ENCODE data around the gene NAV2. TPM values are rescaled to one million over a fixed set of nuclear protein-coding genes. Genes with fewer than 3 reads are reported as not detected.

NAV2 gene
- polyA plus RNA-seq, 1 donor from 2014 or later: 3.0 TPM

DNA sequence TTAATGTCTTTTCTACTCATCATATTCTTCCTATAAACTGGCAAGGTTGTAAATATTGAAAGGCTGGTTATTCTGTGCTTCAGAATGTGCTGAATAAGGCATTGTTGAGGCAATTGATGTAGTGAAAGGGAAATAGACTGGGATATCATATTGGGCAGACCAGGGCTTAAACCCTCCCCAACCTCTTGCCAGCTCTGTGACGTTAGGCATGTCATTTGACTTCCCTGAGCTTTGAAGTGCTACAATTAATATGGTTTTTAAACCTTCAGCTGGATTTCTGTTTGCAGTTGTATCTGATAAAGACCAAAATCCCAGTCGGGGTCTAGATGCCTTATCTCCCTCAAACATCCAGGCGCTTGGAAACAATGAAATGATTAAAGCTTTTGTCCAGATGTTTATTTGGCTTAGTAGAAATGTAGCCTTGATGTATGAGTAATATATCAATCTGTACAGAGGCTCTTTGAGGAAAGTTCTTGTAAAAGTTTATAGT is 239.5 kb downstream of the NAV2 start:
- no peak overlapping the region for H3K4me2 ChIP-seq (ENCODE audit: low read length)
- no peaks in the 10 kb centered on the region for H3K79me2 ChIP-seq (replicated peaks; ENCODE audit: insufficient read depth, low read length)
- no peak overlapping the region for H3K4me3 ChIP-seq (ENCODE audit: low read length)
- no peak for TF ChIP-seq SMC3 (conservative IDR thresholded peaks at IDR 0.05; ENCODE audit: poor library complexity)
- no peaks in the 10 kb centered on the region for H3K27me3 ChIP-seq (ENCODE audit: insufficient read depth, low read depth, low read length)
- no peaks in the 10 kb centered on the region for H3K9me3 ChIP-seq (ENCODE audit: low read length)
- H3K36me3 ChIP-seq (ENCODE audit: insufficient read depth, low read length): no peaks in the 10 kb centered on the region
- no peaks in the 10 kb centered on the region for H4K20me1 ChIP-seq (ENCODE audit: insufficient read depth)
- H3K27ac ChIP-seq (ENCODE audit: low read length): no peak overlapping the region
- no peaks in the 10 kb centered on the region for H3F3A ChIP-seq (ENCODE audit: insufficient read depth, low read length, poor library complexity, severe bottlenecking)
- no peak overlapping the region for H3K9ac ChIP-seq (ENCODE audit: low read length)
- no peak overlapping the region for H2AFZ ChIP-seq (ENCODE audit: low read depth, low read length)
- no peaks in the 10 kb centered on the region for H3K9me2 ChIP-seq (ENCODE audit: insufficient read depth, low read length)

DNA sequence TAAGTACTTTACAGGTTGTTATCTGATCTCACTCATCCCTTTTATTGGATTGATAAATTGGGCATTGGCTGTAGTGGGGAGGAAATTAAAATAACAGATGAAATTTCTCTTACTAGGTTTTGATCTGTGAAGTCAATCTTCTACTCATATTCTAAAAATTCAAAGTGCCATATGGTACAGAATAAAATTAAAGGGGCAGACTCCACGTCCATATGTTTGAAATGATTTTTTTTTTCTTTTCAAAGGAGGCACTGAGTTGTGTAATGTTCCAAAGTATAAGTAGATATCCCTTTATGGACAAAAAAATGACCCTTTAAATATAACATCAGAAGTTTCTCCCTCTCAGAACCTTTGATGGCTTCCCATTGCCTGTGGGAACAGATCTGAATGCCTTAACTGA is 240.3 kb downstream of the NAV2 start:
- Histone ChIP-seq H3K9me3 (ENCODE audit: low read length) (no peaks in the 10 kb centered on the region), H4K20me1 (ENCODE audit: insufficient read depth) (no peaks in the 10 kb centered on the region), H3K27ac (ENCODE audit: low read length) (no peak overlapping the region), H3K9me2 (ENCODE audit: insufficient read depth, low read length) (no peaks in the 10 kb centered on the region), H3F3A (ENCODE audit: insufficient read depth, low read length, poor library complexity, severe bottlenecking) (no peaks in the 10 kb centered on the region), H2AFZ (ENCODE audit: low read depth, low read length) (no peak overlapping the region), H3K27me3 (ENCODE audit: insufficient read depth, low read depth, low read length) (no peaks in the 10 kb centered on the region), H3K4me2 (ENCODE audit: low read length) (no peak overlapping the region), H3K79me2 (replicated peaks; ENCODE audit: insufficient read depth, low read length) (no peaks in the 10 kb centered on the region), H3K9ac (ENCODE audit: low read length) (no peak overlapping the region), H3K36me3 (ENCODE audit: insufficient read depth, low read length) (no peaks in the 10 kb centered on the region), H3K4me3 (ENCODE audit: low read length) (no peak overlapping the region)
- TF ChIP-seq SMC3 (conservative IDR thresholded peaks at IDR 0.05; ENCODE audit: poor library complexity) (no peak), POLR2AphosphoS5 (IDR thresholded peaks at IDR 0.05) (no peak), EP300 (conservative IDR thresholded peaks at IDR 0.05; ENCODE audit: poor library complexity, severe bottlenecking) (no peak), EZH2 (IDR thresholded peaks at IDR 0.05; ENCODE audit: borderline replicate concordance, insufficient read depth, low read length, poor library complexity, severe bottlenecking) (no peak), TAF1 (IDR thresholded peaks at IDR 0.05; ENCODE audit: low read depth) (no peak), RAD21 (conservative IDR thresholded peaks at IDR 0.05) (no peak), MXI1 (conservative IDR thresholded peaks at IDR 0.05; ENCODE audit: poor library complexity, severe bottlenecking) (no peak)
- TF ChIP-seq, protein P1, sequence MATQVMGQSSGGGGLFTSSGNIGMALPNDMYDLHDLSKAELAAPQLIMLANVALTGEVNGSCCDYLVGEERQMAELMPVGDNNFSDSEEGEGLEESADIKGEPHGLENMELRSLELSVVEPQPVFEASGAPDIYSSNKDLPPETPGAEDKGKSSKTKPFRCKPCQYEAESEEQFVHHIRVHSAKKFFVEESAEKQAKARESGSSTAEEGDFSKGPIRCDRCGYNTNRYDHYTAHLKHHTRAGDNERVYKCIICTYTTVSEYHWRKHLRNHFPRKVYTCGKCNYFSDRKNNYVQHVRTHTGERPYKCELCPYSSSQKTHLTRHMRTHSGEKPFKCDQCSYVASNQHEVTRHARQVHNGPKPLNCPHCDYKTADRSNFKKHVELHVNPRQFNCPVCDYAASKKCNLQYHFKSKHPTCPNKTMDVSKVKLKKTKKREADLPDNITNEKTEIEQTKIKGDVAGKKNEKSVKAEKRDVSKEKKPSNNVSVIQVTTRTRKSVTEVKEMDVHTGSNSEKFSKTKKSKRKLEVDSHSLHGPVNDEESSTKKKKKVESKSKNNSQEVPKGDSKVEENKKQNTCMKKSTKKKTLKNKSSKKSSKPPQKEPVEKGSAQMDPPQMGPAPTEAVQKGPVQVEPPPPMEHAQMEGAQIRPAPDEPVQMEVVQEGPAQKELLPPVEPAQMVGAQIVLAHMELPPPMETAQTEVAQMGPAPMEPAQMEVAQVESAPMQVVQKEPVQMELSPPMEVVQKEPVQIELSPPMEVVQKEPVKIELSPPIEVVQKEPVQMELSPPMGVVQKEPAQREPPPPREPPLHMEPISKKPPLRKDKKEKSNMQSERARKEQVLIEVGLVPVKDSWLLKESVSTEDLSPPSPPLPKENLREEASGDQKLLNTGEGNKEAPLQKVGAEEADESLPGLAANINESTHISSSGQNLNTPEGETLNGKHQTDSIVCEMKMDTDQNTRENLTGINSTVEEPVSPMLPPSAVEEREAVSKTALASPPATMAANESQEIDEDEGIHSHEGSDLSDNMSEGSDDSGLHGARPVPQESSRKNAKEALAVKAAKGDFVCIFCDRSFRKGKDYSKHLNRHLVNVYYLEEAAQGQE (IDR thresholded peaks at IDR 0.05; ENCODE audit: borderline replicate concordance): no peak
- TF ChIP-seq, protein P2, sequence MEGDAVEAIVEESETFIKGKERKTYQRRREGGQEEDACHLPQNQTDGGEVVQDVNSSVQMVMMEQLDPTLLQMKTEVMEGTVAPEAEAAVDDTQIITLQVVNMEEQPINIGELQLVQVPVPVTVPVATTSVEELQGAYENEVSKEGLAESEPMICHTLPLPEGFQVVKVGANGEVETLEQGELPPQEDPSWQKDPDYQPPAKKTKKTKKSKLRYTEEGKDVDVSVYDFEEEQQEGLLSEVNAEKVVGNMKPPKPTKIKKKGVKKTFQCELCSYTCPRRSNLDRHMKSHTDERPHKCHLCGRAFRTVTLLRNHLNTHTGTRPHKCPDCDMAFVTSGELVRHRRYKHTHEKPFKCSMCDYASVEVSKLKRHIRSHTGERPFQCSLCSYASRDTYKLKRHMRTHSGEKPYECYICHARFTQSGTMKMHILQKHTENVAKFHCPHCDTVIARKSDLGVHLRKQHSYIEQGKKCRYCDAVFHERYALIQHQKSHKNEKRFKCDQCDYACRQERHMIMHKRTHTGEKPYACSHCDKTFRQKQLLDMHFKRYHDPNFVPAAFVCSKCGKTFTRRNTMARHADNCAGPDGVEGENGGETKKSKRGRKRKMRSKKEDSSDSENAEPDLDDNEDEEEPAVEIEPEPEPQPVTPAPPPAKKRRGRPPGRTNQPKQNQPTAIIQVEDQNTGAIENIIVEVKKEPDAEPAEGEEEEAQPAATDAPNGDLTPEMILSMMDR (IDR thresholded peaks at IDR 0.05; ENCODE audit: poor library complexity, severe bottlenecking): no peak

DNA sequence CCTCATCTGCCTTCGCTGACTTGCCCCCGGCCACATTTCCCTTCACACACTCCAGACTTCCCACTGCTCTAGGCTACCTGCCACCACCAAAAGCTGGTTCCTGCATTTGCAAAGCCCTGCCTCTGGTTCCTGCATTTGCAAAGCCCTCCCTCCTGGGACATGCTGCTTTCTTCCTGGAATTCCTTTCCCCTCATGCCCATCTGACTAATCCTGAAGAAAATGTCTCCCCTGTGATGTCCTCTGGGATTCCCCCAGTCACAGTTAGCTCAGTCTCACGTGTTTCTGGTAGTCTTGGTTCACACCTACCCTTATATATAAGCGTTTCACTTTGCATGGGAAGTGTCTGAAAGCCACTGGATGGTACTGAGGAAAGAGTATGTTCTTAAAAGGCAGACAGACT is 240.7 kb downstream of the NAV2 start:
- H2AFZ ChIP-seq (ENCODE audit: low read depth, low read length): no peak overlapping the region
- H3K9me2 ChIP-seq (ENCODE audit: insufficient read depth, low read length): no peaks in the 10 kb centered on the region
- H3K9me3 ChIP-seq (ENCODE audit: low read length): no peaks in the 10 kb centered on the region
- H3K4me2 ChIP-seq (ENCODE audit: low read length): no peak overlapping the region
- no peak overlapping the region for H3K4me3 ChIP-seq (ENCODE audit: low read length)
- no peak for TF ChIP-seq TAF1 (IDR thresholded peaks at IDR 0.05; ENCODE audit: low read depth)
- no peak for TF ChIP-seq EZH2 (IDR thresholded peaks at IDR 0.05; ENCODE audit: borderline replicate concordance, insufficient read depth, low read length, poor library complexity, severe bottlenecking)
- TF ChIP-seq POLR2AphosphoS5 (IDR thresholded peaks at IDR 0.05): no peak
- TF ChIP-seq RAD21 (conservative IDR thresholded peaks at IDR 0.05): no peak
- TF ChIP-seq, protein P1 (IDR thresholded peaks at IDR 0.05; ENCODE audit: borderline replicate concordance): no peak
- TF ChIP-seq SMC3 (conservative IDR thresholded peaks at IDR 0.05; ENCODE audit: poor library complexity): no peak
- no peak for TF ChIP-seq EP300 (conservative IDR thresholded peaks at IDR 0.05; ENCODE audit: poor library complexity, severe bottlenecking)
- TF ChIP-seq MXI1 (conservative IDR thresholded peaks at IDR 0.05; ENCODE audit: poor library complexity, severe bottlenecking): no peak
- TF ChIP-seq, protein P2 (IDR thresholded peaks at IDR 0.05; ENCODE audit: poor library complexity, severe bottlenecking): no peak
- no peak overlapping the region for H3K27ac ChIP-seq (ENCODE audit: low read length)
- no peaks in the 10 kb centered on the region for H3K36me3 ChIP-seq (ENCODE audit: insufficient read depth, low read length)
- no peaks in the 10 kb centered on the region for H3K27me3 ChIP-seq (ENCODE audit: insufficient read depth, low read depth, low read length)
- no peak overlapping the region for H3K9ac ChIP-seq (ENCODE audit: low read length)
- no peaks in the 10 kb centered on the region for H3F3A ChIP-seq (ENCODE audit: insufficient read depth, low read length, poor library complexity, severe bottlenecking)
- no peaks in the 10 kb centered on the region for H3K79me2 ChIP-seq (replicated peaks; ENCODE audit: insufficient read depth, low read length)
- no peaks in the 10 kb centered on the region for H4K20me1 ChIP-seq (ENCODE audit: insufficient read depth)

All from neural cell (in vitro differentiated cells).